Endothelial cell (in vitro differentiated cells): ENCODE data around the gene SERTAD1. TPM values are rescaled to one million over a fixed set of nuclear protein-coding genes. Genes with fewer than 3 reads are reported as not detected.

Experiments used
- DNase-seq: peaks from one replicate; pipeline ENCODE4 v3.0.0; 2021; ENCODE audit warnings: low spot score
- H3K27ac Mint-ChIP-seq: one replicate; pipeline ENCODE4 v1.8.0; 2021; ENCODE audit warnings: mixed read lengths, inconsistent platforms; ENCODE audit not compliant: unreplicated experiment
- H3K27me3 Mint-ChIP-seq: one replicate; pipeline ENCODE4 v1.8.0; 2021; ENCODE audit warnings: mild to moderate bottlenecking, moderate library complexity, mixed read lengths, inconsistent platforms; ENCODE audit not compliant: unreplicated experiment
- H3K36me3 Mint-ChIP-seq: one replicate; pipeline ENCODE4 v1.8.0; 2021; ENCODE audit warnings: mild to moderate bottlenecking, low read depth, mixed read lengths, inconsistent platforms; ENCODE audit not compliant: unreplicated experiment
- H3K4me1 Mint-ChIP-seq: one replicate; pipeline ENCODE4 v1.8.0; 2021; ENCODE audit warnings: mild to moderate bottlenecking, mixed read lengths, inconsistent platforms; ENCODE audit not compliant: unreplicated experiment
- H3K4me3 Mint-ChIP-seq: one replicate; pipeline ENCODE4 v1.8.0; 2021; ENCODE audit warnings: mild to moderate bottlenecking, mixed read lengths, inconsistent platforms; ENCODE audit not compliant: unreplicated experiment
- H3K9me3 Mint-ChIP-seq: one replicate; pipeline ENCODE4 v1.8.0; 2021; ENCODE audit warnings: mixed read lengths, inconsistent platforms; ENCODE audit not compliant: unreplicated experiment
- total RNA-seq: library from RNA; stranded (reverse); fragmentation: NEBNext Ultra II Directional; extraction: Animal tissue kit (Norgen Biotek cat#: 25700); gene quantifications from one replicate; pipeline ENCODE4 v1.2.1, GENCODE V29; 2021; ENCODE audit not compliant: unreplicated experiment
- TF ChIP-seq, protein P1 (sequence below): fragments of 200-600 bp; sonication (generic); IDR thresholded peaks from one replicate; pipeline ENCODE4 v1.5.0; 2021; ENCODE audit warnings: antibody characterized with exemption; ENCODE audit not compliant: unreplicated experiment

SERTAD1 gene
- total RNA-seq, 1 donor from 2014 or later: 11.8 TPM

DNA sequence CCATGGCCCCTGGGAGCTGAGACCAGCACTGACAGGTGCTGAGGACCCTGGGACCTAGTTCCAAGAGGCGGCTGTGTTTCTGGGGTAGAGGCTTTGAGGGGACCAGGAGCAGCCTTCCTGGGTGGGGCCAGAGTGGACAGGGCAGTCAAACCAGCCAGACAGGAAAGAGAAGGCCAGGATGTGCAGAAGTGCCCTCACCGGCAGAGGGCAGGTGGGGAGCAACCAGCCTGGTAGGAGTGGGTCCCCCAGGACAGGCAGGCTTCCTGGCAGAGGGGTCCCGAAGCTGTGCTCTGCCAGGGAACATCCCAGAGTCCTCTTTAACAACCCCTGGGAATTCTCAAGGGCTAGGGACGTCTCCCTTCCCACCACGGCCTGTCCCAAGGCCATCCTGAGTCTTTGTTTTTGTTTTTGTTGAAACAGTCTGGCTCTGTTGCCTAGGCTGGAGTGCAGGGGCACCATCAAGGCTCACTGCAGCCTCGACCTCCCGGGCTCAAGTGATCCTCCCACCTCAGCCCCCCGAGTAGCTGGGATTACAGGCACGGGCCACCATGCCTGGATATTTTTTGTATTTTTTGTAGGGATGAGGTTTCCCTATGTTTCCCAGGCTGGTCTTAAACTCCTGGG lies 32.8 kb downstream of the SERTAD1 start:
- no peak for DNase-seq
- peaks cover 11% of the 10 kb centered on the region for H3K27me3 Mint-ChIP-seq
- H3K4me1 Mint-ChIP-seq: no peaks in the 10 kb centered on the region
- TF ChIP-seq, protein P1, sequence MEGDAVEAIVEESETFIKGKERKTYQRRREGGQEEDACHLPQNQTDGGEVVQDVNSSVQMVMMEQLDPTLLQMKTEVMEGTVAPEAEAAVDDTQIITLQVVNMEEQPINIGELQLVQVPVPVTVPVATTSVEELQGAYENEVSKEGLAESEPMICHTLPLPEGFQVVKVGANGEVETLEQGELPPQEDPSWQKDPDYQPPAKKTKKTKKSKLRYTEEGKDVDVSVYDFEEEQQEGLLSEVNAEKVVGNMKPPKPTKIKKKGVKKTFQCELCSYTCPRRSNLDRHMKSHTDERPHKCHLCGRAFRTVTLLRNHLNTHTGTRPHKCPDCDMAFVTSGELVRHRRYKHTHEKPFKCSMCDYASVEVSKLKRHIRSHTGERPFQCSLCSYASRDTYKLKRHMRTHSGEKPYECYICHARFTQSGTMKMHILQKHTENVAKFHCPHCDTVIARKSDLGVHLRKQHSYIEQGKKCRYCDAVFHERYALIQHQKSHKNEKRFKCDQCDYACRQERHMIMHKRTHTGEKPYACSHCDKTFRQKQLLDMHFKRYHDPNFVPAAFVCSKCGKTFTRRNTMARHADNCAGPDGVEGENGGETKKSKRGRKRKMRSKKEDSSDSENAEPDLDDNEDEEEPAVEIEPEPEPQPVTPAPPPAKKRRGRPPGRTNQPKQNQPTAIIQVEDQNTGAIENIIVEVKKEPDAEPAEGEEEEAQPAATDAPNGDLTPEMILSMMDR: no peak
- H3K9me3 Mint-ChIP-seq: no peaks in the 10 kb centered on the region
- H3K36me3 Mint-ChIP-seq: peaks cover 12% of the 10 kb centered on the region
- no peak overlapping the region for H3K27ac Mint-ChIP-seq
- no peak overlapping the region for H3K4me3 Mint-ChIP-seq

DNA sequence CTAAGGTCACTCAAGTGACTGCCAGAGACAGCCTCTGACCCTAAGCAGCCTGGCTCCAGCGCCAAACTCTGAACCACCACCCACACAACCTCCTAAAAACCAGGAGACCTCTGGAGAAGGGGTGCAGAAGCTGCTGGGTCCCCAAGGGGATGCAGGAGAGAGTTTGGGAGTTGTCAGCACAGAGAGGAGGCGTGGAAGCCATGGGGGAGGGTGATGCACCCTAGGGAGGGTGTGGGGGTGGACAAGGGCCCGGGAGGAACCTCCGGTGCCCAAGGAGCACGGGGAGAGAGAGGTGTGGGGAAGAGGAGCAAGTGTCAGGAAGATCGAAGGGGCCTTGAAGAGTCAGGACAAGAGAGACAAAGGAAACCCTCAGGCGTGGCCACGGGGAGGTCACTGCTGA lies 33.7 kb downstream of the SERTAD1 start:
- Mint-ChIP-seq H3K9me3 (no peaks in the 10 kb centered on the region), H3K4me3 (no peak overlapping the region), H3K36me3 (peaks cover 12% of the 10 kb centered on the region), H3K27ac (no peak overlapping the region), H3K4me1 (no peaks in the 10 kb centered on the region), H3K27me3 (peaks cover 12% of the 10 kb centered on the region)
- DNase-seq: no peak
- TF ChIP-seq, protein P1: no peak

DNA sequence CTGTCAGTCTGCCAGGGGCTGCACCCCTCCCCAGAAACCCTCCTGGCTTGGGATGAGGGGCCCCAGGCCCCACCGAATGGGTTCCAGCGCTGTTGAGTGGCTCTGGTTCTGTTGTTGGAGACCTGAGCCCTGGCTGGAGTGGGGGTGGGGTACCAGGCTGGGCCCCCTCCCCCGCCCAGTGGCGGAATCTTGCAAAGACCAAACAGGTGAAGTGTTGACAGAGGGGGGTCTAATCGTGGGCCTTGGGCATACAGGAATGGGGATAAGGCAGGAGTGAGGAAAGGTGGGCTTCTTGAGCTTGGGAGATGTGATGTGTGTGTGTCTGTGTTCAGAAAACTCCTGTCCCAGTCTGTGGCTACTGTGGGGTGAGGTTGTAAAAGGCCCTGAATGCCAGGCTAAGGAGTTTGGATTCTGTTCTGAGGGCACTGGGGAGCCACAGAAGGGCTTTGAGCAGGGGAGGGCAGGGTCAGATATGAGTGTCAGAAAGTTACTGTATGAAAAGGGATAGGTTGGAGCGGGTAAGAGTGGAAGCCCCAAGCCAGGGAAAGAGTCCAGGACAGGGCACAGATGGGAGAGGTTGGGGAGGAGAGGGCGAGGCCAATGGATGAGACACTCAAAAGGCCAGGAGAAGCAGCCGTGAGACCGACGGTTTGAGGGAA lies 35.6 kb downstream of the SERTAD1 start, which contains the start of gene HIPK4:
Gene HIPK4, minus strand, starts transcription at position 98 of the 659 bp plus-strand sequence. CDS start 279 bp downstream, outside the sequence.
- H3K36me3 Mint-ChIP-seq: peaks cover 5% of the 10 kb centered on the region
- no peak within 1 kb of the TSS for H3K27ac Mint-ChIP-seq
- H3K27me3 Mint-ChIP-seq: peaks cover 6% of the 10 kb centered on the region
- no peaks in the 10 kb centered on the region for H3K9me3 Mint-ChIP-seq
- TF ChIP-seq, protein P1: no peak
- H3K4me1 Mint-ChIP-seq: no peaks in the 10 kb centered on the region
- DNase-seq: no peak
- H3K4me3 Mint-ChIP-seq: no peak within 1 kb of the TSS

DNA sequence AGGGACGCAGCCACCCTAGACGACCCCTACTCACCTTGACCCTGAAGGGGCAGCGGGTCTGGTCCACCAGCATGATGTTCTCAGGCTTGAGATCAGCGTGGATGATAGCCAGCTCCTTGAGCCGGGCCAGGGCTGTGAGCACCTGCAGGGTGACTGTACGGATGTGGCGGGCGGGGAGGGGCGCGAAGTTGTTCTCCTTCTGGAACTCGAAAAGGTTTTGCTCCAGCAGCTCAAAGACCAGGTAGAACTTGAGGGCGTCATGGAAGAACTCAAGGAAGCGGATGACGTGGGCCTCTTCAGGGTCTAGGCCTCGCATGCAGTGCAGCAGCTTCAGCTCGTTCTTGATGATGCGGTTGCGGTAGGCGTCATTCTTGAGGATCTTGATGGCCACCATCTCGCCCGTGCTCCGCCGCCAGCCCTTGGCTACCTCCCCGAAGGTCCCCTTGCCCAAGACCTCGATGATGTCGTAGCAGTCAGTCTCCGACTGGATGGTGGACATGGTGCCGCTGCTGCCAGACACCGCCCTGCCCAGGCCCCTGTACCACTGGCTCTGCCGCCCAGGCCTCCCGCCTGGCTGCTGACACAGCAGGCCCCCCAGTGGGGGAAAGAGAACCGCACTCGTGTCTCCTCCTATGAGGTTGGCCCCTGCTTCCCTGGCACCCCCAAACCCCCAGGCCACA lies 36.2 kb downstream of the SERTAD1 start:
- no peaks in the 10 kb centered on the region for H3K4me1 Mint-ChIP-seq
- TF ChIP-seq, protein P1: no peak
- no peaks in the 10 kb centered on the region for H3K9me3 Mint-ChIP-seq
- H3K27ac Mint-ChIP-seq: no peak overlapping the region
- peaks cover 5% of the 10 kb centered on the region for H3K36me3 Mint-ChIP-seq
- H3K27me3 Mint-ChIP-seq: peaks cover 6% of the 10 kb centered on the region
- DNase-seq: no peak
- no peak overlapping the region for H3K4me3 Mint-ChIP-seq
